ENCODE results near the gene ME3. TPM values are rescaled to one million over a fixed set of nuclear protein-coding genes. Genes with fewer than 3 reads are reported as not detected.

Gene ME3
- total RNA-seq, 2 experiments from 2014 or later: not detected

- ChIA-PET CTCF (ENCODE audit: unreplicated experiment) (no interaction called here), POLR2A (no interaction called here)
- Histone ChIP-seq H3K4me1 (ENCODE audit: insufficient read depth, low read length, poor library complexity, severe bottlenecking) (no peaks in the 10 kb centered on the region), H3K4me2 (ENCODE audit: low read length) (no peak overlapping the region), H3K27ac (ENCODE audit: low read depth, low read length, poor library complexity, severe bottlenecking) (no peak overlapping the region), H3K36me3 (ENCODE audit: insufficient read depth, low read length) (no peaks in the 10 kb centered on the region), H3K9me3 (ENCODE audit: low read length) (no peaks in the 10 kb centered on the region), H3K4me3 (ENCODE audit: low read depth, low read length, poor library complexity, severe bottlenecking) (no peak overlapping the region), H4K20me1 (ENCODE audit: insufficient read depth, low read length) (no peaks in the 10 kb centered on the region), H3K9me2 (ENCODE audit: insufficient read depth, low read length) (no peaks in the 10 kb centered on the region), H3K79me2 (ENCODE audit: insufficient read depth, low read depth, low read length) (no peaks in the 10 kb centered on the region), H2AFZ (ENCODE audit: low read length) (no peak overlapping the region)
- DNase-seq (ENCODE audit: low spot score): no peak
- TF ChIP-seq CTCF (conservative IDR thresholded peaks at IDR 0.05; ENCODE audit: low read length) (no peak), EZH2phosphoT487 (IDR thresholded peaks at IDR 0.05; ENCODE audit: borderline replicate concordance, low read depth, low read length) (no peak)
- intact Hi-C loops (cut with micrococcal nuclease; ENCODE audit: unreplicated experiment): no loop called here
- BruUV-seq (replicated peaks): no TSS peak
Observed at GRCh38 chr11:86595451-86595850, 77.0 kb downstream of the ME3 start.

GRCh38 chr11:86594746-86595145, 77.7 kb downstream of the ME3 start:
- no peak overlapping the region for H3K27ac ChIP-seq (ENCODE audit: low read depth, low read length, poor library complexity, severe bottlenecking)
- no peaks in the 10 kb centered on the region for H4K20me1 ChIP-seq (ENCODE audit: insufficient read depth, low read length)
- intact Hi-C loops (cut with micrococcal nuclease; ENCODE audit: unreplicated experiment): no loop called here
- H3K4me1 ChIP-seq (ENCODE audit: insufficient read depth, low read length, poor library complexity, severe bottlenecking): no peaks in the 10 kb centered on the region
- ChIA-PET CTCF (ENCODE audit: unreplicated experiment) (no interaction called here), POLR2A (no interaction called here)
- H3K4me2 ChIP-seq (ENCODE audit: low read length): no peak overlapping the region
- BruUV-seq (replicated peaks): no TSS peak
- H3K9me2 ChIP-seq (ENCODE audit: insufficient read depth, low read length): no peaks in the 10 kb centered on the region
- no peak for DNase-seq (ENCODE audit: low spot score)
- no peaks in the 10 kb centered on the region for H3K36me3 ChIP-seq (ENCODE audit: insufficient read depth, low read length)
- no peaks in the 10 kb centered on the region for H3K9me3 ChIP-seq (ENCODE audit: low read length)
- TF ChIP-seq EZH2phosphoT487 (IDR thresholded peaks at IDR 0.05; ENCODE audit: borderline replicate concordance, low read depth, low read length) (no peak), CTCF (conservative IDR thresholded peaks at IDR 0.05; ENCODE audit: low read length) (no peak)
- H2AFZ ChIP-seq (ENCODE audit: low read length): no peak overlapping the region
- no peak overlapping the region for H3K4me3 ChIP-seq (ENCODE audit: low read depth, low read length, poor library complexity, severe bottlenecking)
- no peaks in the 10 kb centered on the region for H3K79me2 ChIP-seq (ENCODE audit: insufficient read depth, low read depth, low read length)

- POLR2A ChIA-PET: no interaction called here
- intact Hi-C loops (cut with micrococcal nuclease; ENCODE audit: unreplicated experiment): no loop called here
- CTCF ChIA-PET (ENCODE audit: unreplicated experiment): no interaction called here
Observed at GRCh38 chr11:86593833-86594232, 78.6 kb downstream of the ME3 start.

More at GRCh38 chr11:86593833-86594232, 78.6 kb downstream of the ME3 start:
- DNase-seq (ENCODE audit: low spot score): no peak
- Histone ChIP-seq H3K9me2 (ENCODE audit: insufficient read depth, low read length) (no peaks in the 10 kb centered on the region), H3K4me1 (ENCODE audit: insufficient read depth, low read length, poor library complexity, severe bottlenecking) (no peaks in the 10 kb centered on the region), H4K20me1 (ENCODE audit: insufficient read depth, low read length) (no peaks in the 10 kb centered on the region), H3K9me3 (ENCODE audit: low read length) (no peaks in the 10 kb centered on the region), H3K79me2 (ENCODE audit: insufficient read depth, low read depth, low read length) (no peaks in the 10 kb centered on the region), H3K36me3 (ENCODE audit: insufficient read depth, low read length) (no peaks in the 10 kb centered on the region), H3K27ac (ENCODE audit: low read depth, low read length, poor library complexity, severe bottlenecking) (no peak overlapping the region), H3K4me3 (ENCODE audit: low read depth, low read length, poor library complexity, severe bottlenecking) (no peak overlapping the region), H3K4me2 (ENCODE audit: low read length) (no peak overlapping the region), H2AFZ (ENCODE audit: low read length) (no peak overlapping the region)
- TF ChIP-seq CTCF (conservative IDR thresholded peaks at IDR 0.05; ENCODE audit: low read length) (no peak), EZH2phosphoT487 (IDR thresholded peaks at IDR 0.05; ENCODE audit: borderline replicate concordance, low read depth, low read length) (no peak)
- no TSS peak for BruUV-seq (replicated peaks)
